GM18511 (cell line): ENCODE results near the gene SIT1.
A peak's percentile ranks its signal among the peaks of the same experiment; 100 is the strongest.
"Not testable (repeated sequence)": the region's sequence is repeated elsewhere in the genome, so short reads cannot be mapped to it uniquely, and the experiment has no call there.

Experiments
- ATAC-seq: cut with Tn5 transposase; IDR thresholded peaks from one replicate; pipeline ENCODE4 v1.9.1; 2021; ENCODE audit warnings: mild to moderate bottlenecking, moderate library complexity; ENCODE audit not compliant: unreplicated experiment

SIT1 gene

GRCh38 chr9:35638751-35639150, 12.0 kb downstream of the SIT1 start:
- not testable (repeated sequence) for ATAC-seq

- ATAC-seq, result not testable (repeated sequence)
Measured at GRCh38 chr9:35637427-35637955, 13.2 kb downstream of the SIT1 start.

GRCh38 chr9:35636877-35637246, 13.9 kb downstream of the SIT1 start:
- ATAC-seq, result not testable (repeated sequence)

GRCh38 chr9:35636135-35636876, 14.4 kb downstream of the SIT1 start:
- no peak for ATAC-seq

GRCh38 chr9:35635730-35636129, 15.0 kb downstream of the SIT1 start:
- ATAC-seq, result no peak

GRCh38 chr9:35629597-35629996, 21.1 kb downstream of the SIT1 start:
- ATAC-seq, result no peak

- no peak for ATAC-seq
Measured at GRCh38 chr9:35628389-35628991, 22.2 kb downstream of the SIT1 start.

- no peak for ATAC-seq
Measured at GRCh38 chr9:35627575-35627974, 23.2 kb downstream of the SIT1 start.

GRCh38 chr9:35619800-35620158, 31.0 kb downstream of the SIT1 start:
- peak; percentile 76 for ATAC-seq

- peak; percentile 58 for ATAC-seq
Measured at GRCh38 chr9:35618854-35619799, 31.6 kb downstream of the SIT1 start.

GRCh38 chr9:35618325-35618727, 32.4 kb downstream of the SIT1 start, which contains the start of gene CD72:
TSS of gene CD72 (minus strand) at chr9:35618413. CDS start at chr9:35618303, 110 bp downstream.
- no peak for ATAC-seq

GRCh38 chr9:35617548-35617947, 33.2 kb downstream of the SIT1 start:
- no peak for ATAC-seq

- peak; percentile 29 for ATAC-seq
Measured at GRCh38 chr9:35616681-35617459, 33.9 kb downstream of the SIT1 start.

- ATAC-seq, result no peak
Measured at GRCh38 chr9:35615981-35616680, 34.6 kb downstream of the SIT1 start.

GRCh38 chr9:35612843-35613242, 37.9 kb downstream of the SIT1 start:
- no peak for ATAC-seq

- ATAC-seq, result not testable (repeated sequence)
Measured at GRCh38 chr9:35612066-35612465, 38.7 kb downstream of the SIT1 start.

GRCh38 chr9:35611230-35611797, 39.4 kb downstream of the SIT1 start:
- no peak for ATAC-seq

GRCh38 chr9:35609820-35610163, 40.9 kb downstream of the SIT1 start:
- no peak for ATAC-seq

- ATAC-seq, result no peak
Measured at GRCh38 chr9:35609001-35609819, 41.5 kb downstream of the SIT1 start.
